HFFc6 (cell line): ENCODE data around the gene DNER. TPM values are rescaled to one million over a fixed set of nuclear protein-coding genes. Genes with fewer than 3 reads are reported as not detected.
"Not testable (repeated sequence)": the region's sequence is repeated elsewhere in the genome, so short reads cannot be mapped to it uniquely, and the experiment has no call there.

Experiments
- DNase-seq: peaks from one replicate; pipeline ENCODE4 v3.0.0-alpha.2; 2018
- H3K27ac Mint-ChIP-seq: 2 replicates; pipeline ENCODE4 v1.8.0; 2020; ENCODE audit warnings: mild to moderate bottlenecking, mixed read lengths
- H3K27me3 Mint-ChIP-seq: 2 replicates; pipeline ENCODE4 v1.8.0; 2021; ENCODE audit warnings: mild to moderate bottlenecking, moderate library complexity, mixed read lengths; ENCODE audit not compliant: insufficient read depth
- H3K36me3 Mint-ChIP-seq: 2 replicates; pipeline ENCODE4 v1.8.0; 2021; ENCODE audit warnings: low read depth, mixed read lengths
- H3K4me1 Mint-ChIP-seq: 2 replicates; pipeline ENCODE4 v1.8.0; 2020; ENCODE audit warnings: low read depth, mixed read lengths
- H3K4me3 Mint-ChIP-seq: 2 replicates; pipeline ENCODE4 v1.8.0; 2020; ENCODE audit warnings: mild to moderate bottlenecking, moderate library complexity, mixed read lengths
- H3K9me3 Mint-ChIP-seq: 2 replicates; pipeline ENCODE4 v1.8.0; 2020; ENCODE audit warnings: mild to moderate bottlenecking, mixed read lengths
- total RNA-seq, 6 experiments: library from RNA; stranded (reverse); fragmentation: NEBNext Ultra II Directional; extraction: Animal tissue kit (Norgen Biotek cat#: 25700); gene quantifications; 2 replicates in 1 of 6; 3 replicates in 5 of 6; pipeline ENCODE4 v1.2.3, GENCODE V29; 2021
- TF ChIP-seq, protein P1 (sequence below): fragments of 200-600 bp; sonication (generic); IDR thresholded peaks from 2 replicates; pipeline ENCODE4 v1.5.0; 2021; ENCODE audit warnings: antibody characterized with exemption, mild to moderate bottlenecking

Gene DNER
- total RNA-seq, 6 experiments from 2014 or later, result 0.07 to 3.8 (median 2.7) TPM

DNA sequence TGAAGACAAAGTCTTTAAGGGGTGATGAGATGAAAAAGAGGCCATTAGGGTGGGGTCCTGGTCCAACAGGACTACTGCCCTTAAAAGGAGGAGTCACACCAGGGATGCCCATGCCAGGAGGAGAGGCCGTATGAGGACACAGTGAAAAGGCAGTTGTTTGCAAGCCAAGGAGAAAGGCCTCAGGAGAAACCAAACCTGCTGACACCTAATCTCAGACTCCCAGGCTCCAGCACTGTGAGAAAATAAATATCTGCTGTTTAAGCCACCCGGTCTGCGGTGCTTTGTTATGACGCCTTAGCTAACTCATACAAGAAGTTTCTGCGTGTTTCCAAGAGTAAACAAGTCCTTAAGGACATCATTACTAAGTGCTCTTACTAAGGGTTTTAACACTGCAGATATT, 93.6 kb downstream of the DNER start:
- Mint-ChIP-seq H3K27me3 (peaks cover 16% of the 10 kb centered on the region), H3K4me1 (no peaks in the 10 kb centered on the region; the same call in 1 of the 2 replicates), H3K4me3 (no peak overlapping the region), H3K9me3 (peaks cover 7% of the 10 kb centered on the region; the same call in 1 of the 2 replicates), H3K27ac (no peak overlapping the region), H3K36me3 (no peaks in the 10 kb centered on the region)
- DNase-seq, result no peak
- TF ChIP-seq, protein P1, sequence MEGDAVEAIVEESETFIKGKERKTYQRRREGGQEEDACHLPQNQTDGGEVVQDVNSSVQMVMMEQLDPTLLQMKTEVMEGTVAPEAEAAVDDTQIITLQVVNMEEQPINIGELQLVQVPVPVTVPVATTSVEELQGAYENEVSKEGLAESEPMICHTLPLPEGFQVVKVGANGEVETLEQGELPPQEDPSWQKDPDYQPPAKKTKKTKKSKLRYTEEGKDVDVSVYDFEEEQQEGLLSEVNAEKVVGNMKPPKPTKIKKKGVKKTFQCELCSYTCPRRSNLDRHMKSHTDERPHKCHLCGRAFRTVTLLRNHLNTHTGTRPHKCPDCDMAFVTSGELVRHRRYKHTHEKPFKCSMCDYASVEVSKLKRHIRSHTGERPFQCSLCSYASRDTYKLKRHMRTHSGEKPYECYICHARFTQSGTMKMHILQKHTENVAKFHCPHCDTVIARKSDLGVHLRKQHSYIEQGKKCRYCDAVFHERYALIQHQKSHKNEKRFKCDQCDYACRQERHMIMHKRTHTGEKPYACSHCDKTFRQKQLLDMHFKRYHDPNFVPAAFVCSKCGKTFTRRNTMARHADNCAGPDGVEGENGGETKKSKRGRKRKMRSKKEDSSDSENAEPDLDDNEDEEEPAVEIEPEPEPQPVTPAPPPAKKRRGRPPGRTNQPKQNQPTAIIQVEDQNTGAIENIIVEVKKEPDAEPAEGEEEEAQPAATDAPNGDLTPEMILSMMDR, result no peak

DNA sequence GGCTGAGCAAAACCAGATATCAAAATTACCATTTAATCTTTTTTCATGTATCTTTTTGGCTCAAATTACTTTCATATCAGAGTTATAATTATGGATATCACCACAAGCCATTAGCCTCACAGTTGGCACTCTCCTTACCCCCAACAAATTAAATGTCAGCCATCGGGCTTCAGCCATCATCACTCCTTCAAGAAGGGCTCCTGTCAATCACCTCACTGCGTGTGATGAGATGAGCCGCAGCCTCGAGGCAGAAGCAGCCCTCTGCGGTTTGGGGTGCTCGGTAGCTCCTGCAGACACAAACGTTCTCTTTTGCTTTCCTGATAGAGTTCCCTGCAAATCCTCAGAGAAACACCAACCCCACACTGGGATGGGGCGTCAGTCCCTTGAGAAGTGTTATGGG, 94.1 kb downstream of the DNER start:
- Mint-ChIP-seq H3K27me3 (peaks cover 12% of the 10 kb centered on the region), H3K36me3 (no peaks in the 10 kb centered on the region), H3K4me3 (no peak overlapping the region), H3K27ac (no peak overlapping the region), H3K9me3 (peaks cover 7% of the 10 kb centered on the region; the same call in 1 of the 2 replicates), H3K4me1 (no peaks in the 10 kb centered on the region; the same call in 1 of the 2 replicates)
- TF ChIP-seq, protein P1, result no peak
- no peak for DNase-seq

DNA sequence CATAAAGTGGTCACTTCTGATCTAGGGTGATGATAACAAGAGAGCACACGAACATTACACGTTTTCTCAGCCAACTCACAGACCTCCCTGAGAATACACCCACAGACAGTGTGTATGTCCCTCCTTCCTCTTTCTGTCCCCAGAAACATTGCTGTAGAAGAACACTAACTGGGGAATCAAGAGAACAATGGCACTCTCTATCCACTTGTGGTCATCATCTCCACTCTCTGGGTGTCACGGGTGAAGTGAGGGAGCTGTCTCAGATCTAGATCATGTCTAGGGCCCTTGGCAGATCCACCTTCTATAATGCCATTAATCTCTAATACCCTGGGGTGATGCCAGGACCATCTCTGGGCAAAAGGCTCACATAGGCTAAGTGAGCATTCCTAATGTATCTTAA, 97.9 kb downstream of the DNER start:
- Mint-ChIP-seq H3K9me3 (no peaks in the 10 kb centered on the region), H3K27me3 (peaks cover 3% of the 10 kb centered on the region), H3K27ac (no peak overlapping the region), H3K4me1 (peaks cover 8% of the 10 kb centered on the region; the same call in 1 of the 2 replicates), H3K36me3 (no peaks in the 10 kb centered on the region), H3K4me3 (no peak overlapping the region)
- TF ChIP-seq, protein P1, result no peak
- DNase-seq, result no peak

DNA sequence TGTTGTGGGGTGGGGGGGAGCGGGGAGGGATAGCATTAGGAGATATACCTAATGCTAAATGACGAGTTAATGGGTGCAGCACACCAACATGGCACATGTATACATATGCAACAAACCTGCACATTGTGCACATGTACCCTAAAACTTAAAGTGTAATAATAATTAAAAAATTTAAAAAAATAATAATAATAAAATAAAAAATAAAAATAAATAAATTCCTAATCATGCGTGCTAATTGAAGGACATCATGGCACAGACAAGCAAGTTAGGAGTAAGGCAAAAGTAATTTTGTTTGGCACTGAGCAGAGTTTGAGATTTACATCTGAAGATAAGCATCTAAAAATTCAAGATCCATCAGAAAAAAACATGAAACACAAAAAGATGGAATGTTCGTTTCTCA, 100.3 kb downstream of the DNER start:
- H3K4me3 Mint-ChIP-seq, H3K9me3 Mint-ChIP-seq, DNase-seq, H3K36me3 Mint-ChIP-seq, H3K27ac Mint-ChIP-seq, H3K4me1 Mint-ChIP-seq, H3K27me3 Mint-ChIP-seq: not testable (repeated sequence)

DNA sequence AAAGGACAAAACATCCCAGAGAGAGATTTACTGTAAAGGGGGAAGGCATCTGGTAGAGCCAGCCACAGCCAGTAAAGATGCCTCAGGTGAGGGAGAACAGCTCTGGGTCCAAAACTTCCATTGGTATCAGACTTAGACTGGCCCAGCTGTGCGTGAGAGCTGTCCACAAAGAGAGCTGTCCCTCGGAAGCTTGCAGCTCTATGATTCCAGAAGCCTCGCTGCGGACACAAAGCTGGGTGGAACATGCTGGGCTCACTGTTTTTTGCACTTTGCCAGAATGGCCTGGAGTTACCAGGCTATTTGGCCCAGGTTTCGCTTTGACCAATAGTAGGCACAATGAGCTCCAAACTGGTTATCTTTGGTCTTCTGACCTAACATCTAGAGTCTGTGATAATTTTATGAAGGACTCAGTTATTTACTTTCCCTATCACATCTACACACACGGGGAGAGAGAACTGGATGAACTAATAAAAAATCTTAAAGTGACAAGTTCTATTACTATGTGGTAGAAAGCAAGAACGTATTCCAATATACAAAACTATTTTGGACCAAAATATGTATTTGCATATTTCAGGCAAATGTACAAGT, 101.9 kb downstream of the DNER start:
- H3K27me3 Mint-ChIP-seq, result peaks cover 3% of the 10 kb centered on the region
- no peak overlapping the region; the same call in 1 of the 2 replicates for H3K27ac Mint-ChIP-seq
- H3K36me3 Mint-ChIP-seq, result no peaks in the 10 kb centered on the region
- TF ChIP-seq, protein P1, result no peak
- no peak overlapping the region; the same call in 1 of the 2 replicates for H3K4me3 Mint-ChIP-seq
- peaks cover 8% of the 10 kb centered on the region; the same call in 1 of the 2 replicates for H3K4me1 Mint-ChIP-seq
- no peak for DNase-seq
- no peaks in the 10 kb centered on the region for H3K9me3 Mint-ChIP-seq

DNA sequence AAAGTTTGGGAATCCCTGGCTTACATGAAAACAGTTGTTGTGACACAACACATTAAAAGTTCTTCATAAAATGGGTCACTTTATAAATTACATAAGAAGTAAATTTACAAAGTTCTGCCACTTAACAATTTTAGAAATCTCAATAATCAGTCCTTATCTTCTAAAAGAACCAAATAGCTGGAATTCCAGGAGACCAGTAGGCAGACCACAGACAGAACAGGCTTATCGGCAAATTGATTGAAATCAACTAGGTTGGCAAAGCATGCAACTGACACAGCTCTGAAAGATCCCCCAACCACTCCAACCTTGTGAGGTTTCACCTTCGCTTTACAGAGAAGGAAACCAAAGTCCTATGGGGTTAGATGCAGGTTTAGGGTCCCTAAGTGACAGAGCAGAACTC, 103.0 kb downstream of the DNER start:
- H3K4me1 Mint-ChIP-seq, result peaks cover 8% of the 10 kb centered on the region; the same call in 1 of the 2 replicates
- peaks cover 3% of the 10 kb centered on the region for H3K27me3 Mint-ChIP-seq
- no peak overlapping the region for H3K4me3 Mint-ChIP-seq
- no peaks in the 10 kb centered on the region for H3K9me3 Mint-ChIP-seq
- DNase-seq, result no peak
- TF ChIP-seq, protein P1, result no peak
- no peaks in the 10 kb centered on the region for H3K36me3 Mint-ChIP-seq
- no peak overlapping the region for H3K27ac Mint-ChIP-seq
